ENCODE measurements around the gene NPAS1. TPM values are rescaled to one million over a fixed set of nuclear protein-coding genes. Genes with fewer than 3 reads are reported as not detected.

NPAS1 gene
- total and polyA plus RNA-seq, 2 of the 13 experiments (the other 11 are each of a cell fraction or from before 2014, with no cell fraction given): 0.35 to 2.9 TPM

GRCh38 chr19:47002853-47003610 lies 16.6 kb upstream of the NPAS1 start:
- peaks cover 20 to 36% of the 10 kb centered on the region in 2 experiments; a peak in 4 of 5 replicates for H3K36me3 ChIP-seq (replicated peaks in 1 of 2; ENCODE audit: control insufficient read depth in 1 of 2, insufficient read depth in 2 of 2, low read length in 2 of 2)
- no peaks in the 10 kb centered on the region; the same call in 1 of the 2 replicates for H4K20me1 ChIP-seq (ENCODE audit: insufficient read depth, low read length)
- FAIRE-seq: no peak
- in situ Hi-C loops (cut with HindIII; ENCODE audit: extremely low pct_ligation_motif_present, low pct_unique_long_range_greater_than_20kb): no loop called here
- H2AFZ ChIP-seq (ENCODE audit: low read length): no peak overlapping the region
- DNase-seq (ENCODE audit: low spot score): no peak
- ChIA-PET POLR2A (no interaction called here), CTCF (ENCODE audit: low intra/inter-chr PET ratio, low total read pairs) (no interaction called here)
- no TSS peak for BruUV-seq (replicated peaks)
- no peak overlapping the region for H3K9ac ChIP-seq (ENCODE audit: insufficient read depth, low read depth, low read length)
- ATAC-seq: no peak
- no peaks in the 10 kb centered on the region for H3K9me3 ChIP-seq (ENCODE audit: low read length)
- H3K4me1 ChIP-seq (ENCODE audit: insufficient read depth, low read length): peaks cover 28% of the 10 kb centered on the region
- peak overlapping the region in 1 of 3 experiments; percentile 61; a peak in 1 of 6 replicates for H3K4me3 ChIP-seq (replicated peaks in 1 of 3; ENCODE audit: insufficient read depth in 1 of 3, low read depth in 2 of 3, low read length in 3 of 3)
- H3K79me2 ChIP-seq (ENCODE audit: insufficient read depth, low read length): no peaks in the 10 kb centered on the region
- no peaks in the 10 kb centered on the region for H3K27me3 ChIP-seq (ENCODE audit: control insufficient read depth in 1 of 2, insufficient read depth in 2 of 2, low read length in 2 of 2)
- WGBS (ENCODE audit: low lambda C conversion rate): 90% methylated on average over 20 of the region's 26 CpGs
- intact Hi-C loops (cut with micrococcal nuclease; ENCODE audit: unreplicated experiment): no loop called here
- no peak overlapping the region for H3K27ac ChIP-seq (ENCODE audit: extremely low read length, insufficient read depth, low read length)
- 0 out of 2 replicates have a peak overlapping the region, but pooled peaks have one; percentile 73 for H3K4me2 ChIP-seq (ENCODE audit: low read depth, low read length)
- TF ChIP-seq AKAP8 (CRISPR knock-in tag; IDR thresholded peaks at IDR 0.05) (peak; percentile 71), ZNF605 (CRISPR knock-in tag; IDR thresholded peaks at IDR 0.05) (0 out of 2 replicates have a peak, but pooled peaks have one; percentile 6), AGO2 (optimal IDR thresholded peaks at IDR 0.05; ENCODE audit: low read depth, low read length) (peak; percentile 77), ZNF773 (CRISPR knock-in tag; IDR thresholded peaks at IDR 0.05; ENCODE audit: borderline replicate concordance) (0 out of 2 replicates have a peak, but pooled peaks have one; percentile 33), MYPOP (CRISPR knock-in tag; IDR thresholded peaks at IDR 0.05) (no peak), POLR2A (IDR thresholded peaks at IDR 0.05; ENCODE audit: insufficient read depth in 1 of 2, low read depth in 2 of 2, low read length in 2 of 2) (peak in 1 of 2 experiments; percentile 32; a peak in 1 of 4 replicates), SETDB1 (CRISPR knock-in tag; IDR thresholded peaks at IDR 0.05; ENCODE audit: borderline replicate concordance) (no peak), RBM22 (optimal IDR thresholded peaks at IDR 0.05; ENCODE audit: low read length) (peak; percentile 85)
- TF ChIP-seq, protein P1, sequence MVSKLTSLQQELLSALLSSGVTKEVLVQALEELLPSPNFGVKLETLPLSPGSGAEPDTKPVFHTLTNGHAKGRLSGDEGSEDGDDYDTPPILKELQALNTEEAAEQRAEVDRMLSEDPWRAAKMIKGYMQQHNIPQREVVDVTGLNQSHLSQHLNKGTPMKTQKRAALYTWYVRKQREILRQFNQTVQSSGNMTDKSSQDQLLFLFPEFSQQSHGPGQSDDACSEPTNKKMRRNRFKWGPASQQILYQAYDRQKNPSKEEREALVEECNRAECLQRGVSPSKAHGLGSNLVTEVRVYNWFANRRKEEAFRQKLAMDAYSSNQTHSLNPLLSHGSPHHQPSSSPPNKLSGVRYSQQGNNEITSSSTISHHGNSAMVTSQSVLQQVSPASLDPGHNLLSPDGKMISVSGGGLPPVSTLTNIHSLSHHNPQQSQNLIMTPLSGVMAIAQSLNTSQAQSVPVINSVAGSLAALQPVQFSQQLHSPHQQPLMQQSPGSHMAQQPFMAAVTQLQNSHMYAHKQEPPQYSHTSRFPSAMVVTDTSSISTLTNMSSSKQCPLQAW (CRISPR knock-in tag; IDR thresholded peaks at IDR 0.05): 0 out of 2 replicates have a peak, but pooled peaks have one; percentile 16
- TF ChIP-seq, protein P2, sequence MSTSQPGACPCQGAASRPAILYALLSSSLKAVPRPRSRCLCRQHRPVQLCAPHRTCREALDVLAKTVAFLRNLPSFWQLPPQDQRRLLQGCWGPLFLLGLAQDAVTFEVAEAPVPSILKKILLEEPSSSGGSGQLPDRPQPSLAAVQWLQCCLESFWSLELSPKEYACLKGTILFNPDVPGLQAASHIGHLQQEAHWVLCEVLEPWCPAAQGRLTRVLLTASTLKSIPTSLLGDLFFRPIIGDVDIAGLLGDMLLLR (CRISPR knock-in tag; IDR thresholded peaks at IDR 0.05): 0 out of 2 replicates have a peak, but pooled peaks have one; percentile 27
